Measurements from ENCODE around the gene TTC28.

TTC28 gene

GRCh38 chr22:28252539-28252938 is 427.1 kb downstream of the TTC28 start:
- no peak for DNase-seq

GRCh38 chr22:28250036-28250695 is 429.5 kb downstream of the TTC28 start:
- no peak for DNase-seq

GRCh38 chr22:28249402-28249801 is 430.2 kb downstream of the TTC28 start:
- no peak for DNase-seq

GRCh38 chr22:28247667-28248363 is 431.8 kb downstream of the TTC28 start:
- no peak for DNase-seq

- DNase-seq: no peak
Observed at GRCh38 chr22:28247136-28247535, 432.5 kb downstream of the TTC28 start.

- DNase-seq: no peak
Observed at GRCh38 chr22:28246397-28246796, 433.2 kb downstream of the TTC28 start.

GRCh38 chr22:28245579-28246224 is 433.9 kb downstream of the TTC28 start:
- DNase-seq: no peak

GRCh38 chr22:28244757-28245156 is 434.9 kb downstream of the TTC28 start:
- no peak for DNase-seq

- DNase-seq: no peak
Observed at GRCh38 chr22:28243539-28243938, 436.1 kb downstream of the TTC28 start.

GRCh38 chr22:28241656-28242290 is 437.9 kb downstream of the TTC28 start:
- no peak for DNase-seq

- DNase-seq: no peak
Observed at GRCh38 chr22:28239941-28240340, 439.7 kb downstream of the TTC28 start.

- no peak for DNase-seq
Observed at GRCh38 chr22:28237783-28238182, 441.9 kb downstream of the TTC28 start.

- no peak for DNase-seq
Observed at GRCh38 chr22:28237112-28237511, 442.5 kb downstream of the TTC28 start.

- no peak for DNase-seq
Observed at GRCh38 chr22:28232204-28232603, 447.4 kb downstream of the TTC28 start.

GRCh38 chr22:28231441-28231840 is 448.2 kb downstream of the TTC28 start:
- no peak for DNase-seq

- DNase-seq: no peak
Observed at GRCh38 chr22:28230671-28231070, 449.0 kb downstream of the TTC28 start.

GRCh38 chr22:28229566-28230485 is 449.8 kb downstream of the TTC28 start:
- DNase-seq: no peak

- DNase-seq: no peak
Observed at GRCh38 chr22:28223826-28224225, 455.8 kb downstream of the TTC28 start.

- DNase-seq: no peak
Observed at GRCh38 chr22:28222976-28223745, 456.5 kb downstream of the TTC28 start.

GRCh38 chr22:28222571-28222970 is 457.1 kb downstream of the TTC28 start:
- DNase-seq: no peak

- DNase-seq: no peak
Observed at GRCh38 chr22:28222052-28222451, 457.6 kb downstream of the TTC28 start.

All from CD4-positive, alpha-beta T cell treated with Interleukin-12 subunit alpha and Interleukin-12 subunit beta, for 1 hour (primary cell).